K562 (cell line): ENCODE data around the gene CHD2. TPM values are rescaled to one million over a fixed set of nuclear protein-coding genes. Genes with fewer than 3 reads are reported as not detected.

Source experiments
- ATAC-seq: fragments of 200-7000 bp; cut with Tn5 transposase; 3 replicates; pipeline ENCODE4 v1.9.1; 2020; ENCODE audit warnings: moderate library complexity
- BruUV-seq: library from RNA; stranded (reverse); fragments of 400-500 nt; replicated peaks from 2 replicates; lab custom pipeline; 2021; lab: Mats Ljungman, UMichigan
- CTCF ChIA-PET: fragments of 300-600 bp; formaldehyde crosslinking; extraction: SDS; loops from one replicate; lab custom pipeline; 2021; ENCODE audit warnings: low intra/inter-chr PET ratio; lab: Yijun Ruan, JAX
- POLR2A ChIA-PET: fragments of 300-600, 350-650 bp; sonication (Branson Sonifier 250); formaldehyde crosslinking; extraction: SDS; loops from one replicate; lab custom pipeline; 2021; ENCODE audit warnings: antibody characterized with exemption, inconsistent platforms; lab: Yijun Ruan, JAX
- DNase-seq, 4 experiments: peaks; one replicate each; pipeline versions ENCODE4 v3.0.0 to v3.0.0-alpha.2; 2011 to 2018; ENCODE audit warnings: low spot score in 3 of 4, mixed read lengths in 3 of 4; ENCODE audit errors: extremely low read depth in 1 of 4
- FAIRE-seq: peaks from 2 replicates; lab custom pipeline; 2011; peaks lifted over from hg19 to GRCh38; lab: Jason Lieb, UNC
- H2AFZ ChIP-seq: 2 replicates; pipeline ENCODE4 v1.6.0; 2011; ENCODE audit warnings: low read depth, low read length, control low read depth, inconsistent platforms
- H3K27ac ChIP-seq: fragments of 200-600 bp; 3 replicates; pipeline ENCODE4 v1.8.0; 2011; ENCODE audit warnings: low read depth, mild to moderate bottlenecking, control low read depth, inconsistent platforms, low read length, moderate library complexity, mixed read lengths; ENCODE audit errors: extremely low read depth
- H3K27me3 ChIP-seq, 2 experiments: fragments of 300-600 bp in 1 of 2; 2 replicates in 1 of 2; 3 replicates in 1 of 2; pipeline versions ENCODE4 v1.6.0 to v1.8.0; 2011; ENCODE audit warnings: inconsistent platforms in 2 of 2, low read length in 2 of 2, mild to moderate bottlenecking in 1 of 2, mixed read lengths in 1 of 2, moderate library complexity in 1 of 2; ENCODE audit not compliant: control insufficient read depth in 2 of 2, insufficient read depth in 2 of 2
- H3K36me3 ChIP-seq: fragments of 300-600 bp; 3 replicates; pipeline ENCODE4 v1.8.0; 2011; ENCODE audit warnings: mild to moderate bottlenecking, low read length, inconsistent platforms; ENCODE audit not compliant: control insufficient read depth, insufficient read depth
- H3K4me1 ChIP-seq, 2 experiments: fragments of 200-600 bp in 1 of 2; replicated peaks in 1 of 2; 2 replicates in 1 of 2; 3 replicates in 1 of 2; pipeline versions ENCODE4 v1.5.1 to v1.8.0; 2011; ENCODE audit warnings: inconsistent platforms in 2 of 2, low read length in 2 of 2, mild to moderate bottlenecking in 1 of 2, mixed read lengths in 1 of 2, moderate library complexity in 1 of 2; ENCODE audit not compliant: control insufficient read depth in 2 of 2, insufficient read depth in 2 of 2
- H3K4me2 ChIP-seq: 2 replicates; pipeline ENCODE4 v1.6.1; 2011; ENCODE audit warnings: low read length, control low read depth, inconsistent platforms, mixed read lengths; ENCODE audit not compliant: insufficient read depth
- H3K4me3 ChIP-seq: fragments of 200-600 bp; sonication (generic), shearing (Covaris generic); 2 replicates; pipeline ENCODE4 v1.5.1; 2016; ENCODE audit warnings: control low read depth, inconsistent platforms
- H3K79me2 ChIP-seq: fragments of 200-600 bp; 3 replicates; pipeline ENCODE4 v1.8.0; 2011; ENCODE audit warnings: low read length, inconsistent platforms; ENCODE audit not compliant: control insufficient read depth, insufficient read depth
- H3K9ac ChIP-seq, 2 experiments: 2 replicates each; pipeline versions ENCODE4 v1.6.0 to v1.6.1; 2011; ENCODE audit warnings: low read depth in 2 of 2, low read length in 2 of 2, control low read depth in 1 of 2, inconsistent platforms in 1 of 2, mild to moderate bottlenecking in 1 of 2, mixed read lengths in 1 of 2; ENCODE audit not compliant: insufficient read depth in 1 of 2
- H3K9me1 ChIP-seq: one replicate; pipeline ENCODE4 v1.6.0; 2011; ENCODE audit warnings: inconsistent platforms, mild to moderate bottlenecking, low read length, moderate library complexity; ENCODE audit not compliant: control insufficient read depth, insufficient read depth
- H3K9me3 ChIP-seq: replicated peaks from 2 replicates; pipeline ENCODE4 v1.5.1; 2011; ENCODE audit warnings: low read depth, low read length, inconsistent platforms; ENCODE audit not compliant: control insufficient read depth, insufficient read depth
- H4K20me1 ChIP-seq: replicated peaks from 2 replicates; pipeline ENCODE4 v1.6.1; 2011; ENCODE audit warnings: low read length, inconsistent platforms, mixed read lengths; ENCODE audit not compliant: control insufficient read depth, insufficient read depth
- ARID1B ChIP-seq: fragments of 450-650 bp; IDR thresholded peaks from 2 replicates; pipeline ENCODE4 v1.6.1; 2016; ENCODE audit warnings: antibody characterized with exemption, mild to moderate bottlenecking, inconsistent platforms
- ATF1 ChIP-seq, 2 experiments: fragments of 450-650 bp in 1 of 2; IDR thresholded peaks; 2 replicates each; pipeline ENCODE4 v1.6.1; 2016; ENCODE audit warnings: missing compliant biosample characterization in 1 of 2, missing genetic modification characterization in 1 of 2
- CREB5 ChIP-seq: fragments of 250-450 bp; sonication (Bioruptor Pico); IDR thresholded peaks from 2 replicates; pipeline ENCODE4 v1.5.0; 2020; ENCODE audit warnings: mild to moderate bottlenecking
- KDM4B ChIP-seq, 2 experiments: fragments of 450-650 bp in 1 of 2; sonication (generic) in 1 of 2; IDR thresholded peaks; 2 replicates each; pipeline ENCODE4 v1.6.1; 2016 to 2017; ENCODE audit warnings: borderline replicate concordance in 2 of 2, antibody characterized with exemption in 1 of 2, low read depth in 1 of 2, mild to moderate bottlenecking in 1 of 2
- KLF1 ChIP-seq: fragments of 450-650 bp; IDR thresholded peaks from 2 replicates; pipeline ENCODE4 v1.6.1; 2016; ENCODE audit warnings: missing genetic modification characterization, missing compliant biosample characterization
- NCOR1 ChIP-seq: fragments of 450-650 bp; IDR thresholded peaks from 2 replicates; pipeline ENCODE4 v1.6.1; 2016; ENCODE audit warnings: mild to moderate bottlenecking, moderate library complexity
- NR2C1 ChIP-seq, 2 experiments: fragments of 450-650 bp; IDR thresholded peaks; 2 replicates each; pipeline ENCODE4 v1.6.1; 2017; ENCODE audit warnings: mild to moderate bottlenecking in 2 of 2, antibody characterized with exemption in 1 of 2, inconsistent platforms in 1 of 2, missing compliant biosample characterization in 1 of 2, missing genetic modification characterization in 1 of 2
- NR4A1 ChIP-seq, 2 experiments: fragments of 250-450 bp in 1 of 2; fragments of 450-650 bp in 1 of 2; sonication (Bioruptor Pico) in 1 of 2; IDR thresholded peaks; 2 replicates each; pipeline versions ENCODE4 v1.4.0 to v1.6.1; 2016 to 2020; ENCODE audit warnings: mild to moderate bottlenecking in 2 of 2, missing compliant biosample characterization in 1 of 2, missing genetic modification characterization in 1 of 2, moderate library complexity in 1 of 2
- SMARCA5 ChIP-seq: fragments of 450-650 bp; IDR thresholded peaks from 2 replicates; pipeline ENCODE4 v1.6.1; 2016
- SMARCC2 ChIP-seq: fragments of 450-650 bp; IDR thresholded peaks from 2 replicates; pipeline ENCODE4 v1.6.1; 2017; ENCODE audit warnings: antibody characterized with exemption, moderate library complexity, mild to moderate bottlenecking, low read depth
- TBP ChIP-seq: optimal IDR thresholded peaks from 2 replicates; pipeline ENCODE3; 2011; ENCODE audit warnings: low read depth, low read length, improper control_type of control experiment
- THRA ChIP-seq: fragments of 450-650 bp; IDR thresholded peaks from 2 replicates; pipeline ENCODE4 v1.6.1; 2017; ENCODE audit warnings: mild to moderate bottlenecking, moderate library complexity
- U2AF2 ChIP-seq: fragments of 200-400 bp; formaldehyde crosslinking; optimal IDR thresholded peaks from 2 replicates; pipeline ENCODE3; 2017; ENCODE audit warnings: low read depth, mild to moderate bottlenecking, low read length
- ZFX ChIP-seq: sonication (generic); formaldehyde crosslinking; IDR thresholded peaks from 2 replicates; pipeline ENCODE4 v1.8.0; 2022; ENCODE audit warnings: mild to moderate bottlenecking, missing genetic modification reagents, moderate library complexity
- ZNF316 ChIP-seq: fragments of 450-650 bp; IDR thresholded peaks from 2 replicates; pipeline ENCODE4 v1.6.1; 2016
- ZNF395 ChIP-seq: fragments of 200-800 bp; sonication (Bioruptor generic); IDR thresholded peaks from 2 replicates; pipeline ENCODE4 v1.6.1; 2017; ENCODE audit warnings: missing genetic modification characterization, missing compliant biosample characterization
- ZNF586 ChIP-seq: fragments of 450-650 bp; formaldehyde crosslinking; conservative IDR thresholded peaks from 2 replicates; pipeline ENCODE4 v1.4.0; 2020; ENCODE audit warnings: mild to moderate bottlenecking, moderate library complexity
- whole genome bisulfite sequencing: fragments of 100-300 bp; shearing (Covaris generic); methylation state at CpG from one replicate; pipeline ENCODE4 v1.1.6; 2016; ENCODE audit warnings: low coverage, mixed read lengths; ENCODE audit not compliant: insufficient coverage; ENCODE audit errors: missing lambda C conversion rate; 5-methylcytosine and 5-hydroxymethylcytosine counted together
- in situ Hi-C: fragments of 300-500 bp; cut with MboI; formaldehyde crosslinking; loops from 4 replicates; pipeline ENCODE4 v1.15.0; 2018; ENCODE audit warnings: inconsistent platforms, mixed read lengths
- intact Hi-C: fragments of 100-400 bp; cut with micrococcal nuclease; formaldehyde crosslinking; loops from 2 replicates; pipeline ENCODE4 v1.14.2; 2022
- polyA plus RNA-seq, 8 experiments: library from polyadenylated mRNA; depleted of rRNA in 4 of 8; stranded (reverse) in 5 of 8; unstranded in 3 of 8; fragments of >200 nt; fragmentation: Nextera tagmentation in 2 of 8; fragmentation: Illumina TruSeq in 1 of 8; extraction: Ambion mirVana in 2 of 8; extraction: Trizol in 1 of 8; gene quantifications; 2 replicates each; pipeline versions ENCODE4 v1.2.1 to v1.2.3, GENCODE V29; 2011 to 2014; ENCODE audit warnings: inconsistent platforms in 1 of 8, missing spikeins in 1 of 8
- total RNA-seq, 7 experiments: library from RNA; depleted of rRNA in 6 of 7; stranded (reverse); fragments of >200 nt in 6 of 7; fragmentation: Illumina TruSeq in 2 of 7; extraction: Trizol in 2 of 7; gene quantifications; 2 replicates each; pipeline versions ENCODE4 v1.2.1 to v1.2.3, GENCODE V29; 2011 to 2021; ENCODE audit warnings: low replicate concordance in 1 of 7

The CHD2 gene
- total and polyA plus RNA-seq, 9 of the 15 experiments (the other 6 are each of a cell fraction or from before 2014, with no cell fraction given), result 38.9 to 70.8 (median 56.2) TPM

GRCh38 chr15:92880796-92881195 lies 19.3 kb upstream of the CHD2 start:
- H2AFZ ChIP-seq, result peak overlapping the region; percentile 76
- H4K20me1 ChIP-seq, result no peaks in the 10 kb centered on the region
- H3K79me2 ChIP-seq, result peaks cover 47% of the 10 kb centered on the region
- ChIA-PET POLR2A (interaction anchor here (0.7 to 9.6 kb wide), 15 partner anchors 8 to 77 kb away, joined by 3 to 110 read pairs (median 5); partner anchors contain the start of gene CHD2), CTCF (no interaction called here)
- peak overlapping the region in 1 of 2 experiments; percentile 86; a peak in 2 of 4 replicates for H3K9ac ChIP-seq
- no peak for FAIRE-seq
- H3K27ac ChIP-seq, result peak overlapping the region; percentile 85
- BruUV-seq, result no TSS peak
- H3K27me3 ChIP-seq, result no peaks in the 10 kb centered on the region
- DNase-seq, result no peak
- H3K9me1 ChIP-seq, result no peaks in the 10 kb centered on the region
- peaks cover 24 to 50% of the 10 kb centered on the region in 2 experiments for H3K4me1 ChIP-seq
- H3K4me2 ChIP-seq, result peak overlapping the region; percentile 77
- intact Hi-C loops, result loop anchor here (1.0 kb wide), 1 partner anchor 31 kb away; no protein-coding TSS in a partner anchor
- no peaks in the 10 kb centered on the region for H3K9me3 ChIP-seq
- no peak for ATAC-seq
- no peak overlapping the region for H3K4me3 ChIP-seq
- in situ Hi-C loops, result loop anchor here (5.0 kb wide), 1 partner anchor 68 kb away; no protein-coding TSS in a partner anchor
- H3K36me3 ChIP-seq, result peaks cover 21% of the 10 kb centered on the region; the same call in 2 of the 3 replicates
- 22% methylated on average over 2 of the region's 2 CpGs for WGBS
- TF ChIP-seq SMARCC2 (no peak), ARID1B (no peak), KDM4B (IDR thresholded peaks at IDR 0.05; ENCODE audit: borderline replicate concordance in 2 of 2, low read depth in 1 of 2) (no peak), KLF1 (tag) (no peak), NCOR1 (no peak), ZNF316 (0 out of 2 replicates have a peak, but pooled peaks have one; percentile 10), TBP (no peak), SMARCA5 (0 out of 2 replicates have a peak, but pooled peaks have one; percentile 45), THRA (no peak), ZFX (CRISPR knock-in tag) (no peak), ZNF395 (CRISPR knock-in tag) (peak; percentile 50; the same call in 1 of the 2 replicates), NR4A1 (CRISPR knock-in tag; IDR thresholded peaks at IDR 0.05) (no peak), NR4A1 (tag; IDR thresholded peaks at IDR 0.05) (no peak), U2AF2 (no peak), NR2C1 (IDR thresholded peaks at IDR 0.05) (0 out of 2 replicates have a peak, but pooled peaks have one; percentile 19), NR2C1 (tag; IDR thresholded peaks at IDR 0.05) (no peak), ZNF586 (no peak), CREB5 (CRISPR knock-in tag) (0 out of 2 replicates have a peak, but pooled peaks have one; percentile 53), ATF1 (CRISPR knock-in tag; IDR thresholded peaks at IDR 0.05) (no peak), ATF1 (tag; IDR thresholded peaks at IDR 0.05) (no peak)
